ENCODE results near the gene NMNAT3. TPM values are rescaled to one million over a fixed set of nuclear protein-coding genes. Genes with fewer than 3 reads are reported as not detected.

Gene NMNAT3
- total RNA-seq, 6 experiments from 2014 or later = 1.3 to 3.6 (median 2.6) TPM

GRCh38 chr3:139558351-139559266, 119.2 kb downstream of the NMNAT3 start:
- H3K36me3 ChIP-seq = no peaks in the 10 kb centered on the region
- no peak for ATAC-seq
- WGBS (ENCODE audit: insufficient coverage, low coverage, low lambda C conversion rate, missing lambda C conversion rate) = 28% methylated on average over 2 of the region's 2 CpGs
- H3K9me3 ChIP-seq = no peaks in the 10 kb centered on the region
- DNase-seq = no peak
- no peaks in the 10 kb centered on the region for H3K27me3 ChIP-seq
- H3K4me1 ChIP-seq = no peaks in the 10 kb centered on the region
- H3K27ac ChIP-seq = no peak overlapping the region
- no peak overlapping the region for H3K4me3 ChIP-seq
- TF ChIP-seq CTCF (IDR thresholded peaks at IDR 0.05) = no peak
- TF ChIP-seq POLR2A (IDR thresholded peaks at IDR 0.05) = no peak
- intact Hi-C loops (cut with DNase I) = loop anchor here in 1 of 2 donors (10.0 kb wide), 1 partner anchor 134 kb away; no protein-coding TSS in a partner anchor

- TF ChIP-seq POLR2A (IDR thresholded peaks at IDR 0.05) = no peak
- TF ChIP-seq CTCF (IDR thresholded peaks at IDR 0.05) = no peak
- Histone ChIP-seq H3K27me3 (no peaks in the 10 kb centered on the region), H3K9me3 (no peaks in the 10 kb centered on the region), H3K4me1 (no peaks in the 10 kb centered on the region), H3K4me3 (no peak overlapping the region), H3K27ac (no peak overlapping the region), H3K36me3 (no peaks in the 10 kb centered on the region)
- no peak for DNase-seq
- WGBS (ENCODE audit: insufficient coverage, low coverage, low lambda C conversion rate, missing lambda C conversion rate) = 68% methylated on average over 3 of the region's 3 CpGs
- no peak for ATAC-seq
- intact Hi-C loops (cut with DNase I) = loop anchor here in 1 of 2 donors (10.0 kb wide), 1 partner anchor 132 kb away; no protein-coding TSS in a partner anchor
These were observed 120.7 kb downstream of the NMNAT3 start for GRCh38 chr3:139557041-139557440.

- WGBS (ENCODE audit: insufficient coverage, low coverage, low lambda C conversion rate, missing lambda C conversion rate) = 85% methylated on average over 2 of the region's 2 CpGs
- Histone ChIP-seq H3K27me3 (no peaks in the 10 kb centered on the region), H3K4me3 (no peak overlapping the region), H3K27ac (no peak overlapping the region), H3K4me1 (no peaks in the 10 kb centered on the region), H3K9me3 (no peaks in the 10 kb centered on the region), H3K36me3 (no peaks in the 10 kb centered on the region)
- ATAC-seq (no peak), DNase-seq (no peak)
- no peak for TF ChIP-seq POLR2A (IDR thresholded peaks at IDR 0.05)
- intact Hi-C loops (cut with DNase I) = loop anchor here in 1 of 2 donors (10.0 kb wide), 1 partner anchor 130 kb away; no protein-coding TSS in a partner anchor
These were observed 122.5 kb downstream of the NMNAT3 start for GRCh38 chr3:139555249-139555648.

GRCh38 chr3:139554628-139555027, 123.1 kb downstream of the NMNAT3 start:
- no peak for DNase-seq
- Histone ChIP-seq H3K4me1 (no peaks in the 10 kb centered on the region), H3K27ac (no peak overlapping the region), H3K36me3 (no peaks in the 10 kb centered on the region), H3K27me3 (no peaks in the 10 kb centered on the region), H3K4me3 (no peak overlapping the region), H3K9me3 (no peaks in the 10 kb centered on the region)
- ATAC-seq = no peak
- intact Hi-C loops (cut with DNase I) = loop anchor here in 1 of 2 donors (10.0 kb wide), 1 partner anchor 130 kb away; no protein-coding TSS in a partner anchor
- TF ChIP-seq CTCF (IDR thresholded peaks at IDR 0.05) (no peak), POLR2A (IDR thresholded peaks at IDR 0.05) (no peak)

All from right lobe of liver (tissue), 6 donors.